Measurements from ENCODE around the gene IL6.
"Not testable (repeated sequence)": the region's sequence is repeated elsewhere in the genome, so short reads cannot be mapped to it uniquely, and the experiment has no call there.

The IL6 gene

DNA sequence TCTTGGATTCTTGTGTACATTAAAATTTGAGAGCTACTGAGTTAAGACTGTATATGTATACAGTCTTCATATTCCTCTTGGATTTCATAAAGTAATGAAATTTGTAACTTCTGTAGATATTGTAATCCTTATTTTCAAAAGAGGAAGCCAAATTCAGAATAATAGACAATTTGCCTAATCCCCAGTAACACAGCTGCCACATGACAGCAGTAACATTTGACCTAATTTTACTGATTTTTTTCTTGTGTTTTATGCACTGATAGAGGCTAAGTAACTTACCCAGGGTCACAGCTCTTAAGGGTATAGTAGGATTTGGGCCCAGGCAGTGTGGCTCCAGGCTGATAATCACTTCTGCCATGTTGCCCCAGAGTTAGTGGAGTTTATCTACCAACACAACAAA is 40.4 kb upstream of the IL6 start:
- no peak for DNase-seq (ENCODE audit: low spot score)
- Histone ChIP-seq H3K4me3 (no peak overlapping the region), H3K27ac (no peak overlapping the region)
- TF ChIP-seq, protein P1, sequence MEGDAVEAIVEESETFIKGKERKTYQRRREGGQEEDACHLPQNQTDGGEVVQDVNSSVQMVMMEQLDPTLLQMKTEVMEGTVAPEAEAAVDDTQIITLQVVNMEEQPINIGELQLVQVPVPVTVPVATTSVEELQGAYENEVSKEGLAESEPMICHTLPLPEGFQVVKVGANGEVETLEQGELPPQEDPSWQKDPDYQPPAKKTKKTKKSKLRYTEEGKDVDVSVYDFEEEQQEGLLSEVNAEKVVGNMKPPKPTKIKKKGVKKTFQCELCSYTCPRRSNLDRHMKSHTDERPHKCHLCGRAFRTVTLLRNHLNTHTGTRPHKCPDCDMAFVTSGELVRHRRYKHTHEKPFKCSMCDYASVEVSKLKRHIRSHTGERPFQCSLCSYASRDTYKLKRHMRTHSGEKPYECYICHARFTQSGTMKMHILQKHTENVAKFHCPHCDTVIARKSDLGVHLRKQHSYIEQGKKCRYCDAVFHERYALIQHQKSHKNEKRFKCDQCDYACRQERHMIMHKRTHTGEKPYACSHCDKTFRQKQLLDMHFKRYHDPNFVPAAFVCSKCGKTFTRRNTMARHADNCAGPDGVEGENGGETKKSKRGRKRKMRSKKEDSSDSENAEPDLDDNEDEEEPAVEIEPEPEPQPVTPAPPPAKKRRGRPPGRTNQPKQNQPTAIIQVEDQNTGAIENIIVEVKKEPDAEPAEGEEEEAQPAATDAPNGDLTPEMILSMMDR (IDR thresholded peaks at IDR 0.05): no peak

DNA sequence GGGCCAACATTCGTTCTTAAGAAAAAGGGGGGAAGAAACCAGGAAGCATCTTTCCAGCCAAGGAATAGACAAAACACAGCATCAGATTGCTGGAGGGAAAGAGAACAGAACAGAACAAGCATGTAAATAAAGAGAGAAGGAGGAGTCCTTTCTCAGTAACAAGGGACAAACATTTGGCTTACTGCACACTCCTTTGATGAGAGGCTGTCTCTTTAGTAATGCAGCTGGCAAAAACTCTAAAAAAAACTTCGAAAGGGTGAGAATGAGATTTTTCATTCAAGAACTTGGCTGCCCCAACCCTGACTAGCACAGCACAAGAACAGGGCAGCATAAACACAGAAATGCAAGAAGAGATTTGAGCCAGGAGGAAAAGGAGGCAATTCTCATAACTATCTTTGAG is 38.9 kb upstream of the IL6 start:
- no peak overlapping the region for H3K4me3 ChIP-seq
- no peak overlapping the region for H3K27ac ChIP-seq
- TF ChIP-seq, protein P1 (IDR thresholded peaks at IDR 0.05): no peak
- DNase-seq (ENCODE audit: low spot score): no peak

DNA sequence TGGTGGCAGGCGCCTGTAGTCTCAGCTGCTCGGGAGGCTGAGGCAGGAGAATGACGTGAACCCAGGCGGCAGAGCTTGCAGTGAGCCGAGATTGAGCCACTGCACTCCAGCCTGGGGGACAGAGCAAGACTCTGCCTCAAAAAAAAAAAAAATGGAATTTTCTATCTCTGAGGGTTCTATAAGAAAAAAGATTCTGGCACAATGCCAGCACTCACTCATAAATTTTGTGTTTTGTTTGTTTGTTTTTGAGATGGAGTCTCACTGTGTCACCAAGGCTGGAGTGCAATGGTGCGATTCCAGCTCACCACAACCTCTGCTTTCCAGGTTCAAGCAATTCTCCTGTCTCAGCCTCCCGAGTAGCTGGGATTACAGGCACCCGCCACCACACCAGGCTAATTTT is 38.1 kb upstream of the IL6 start:
- not testable (repeated sequence) for H3K27ac ChIP-seq; DNase-seq (ENCODE audit: low spot score); H3K4me3 ChIP-seq

DNA sequence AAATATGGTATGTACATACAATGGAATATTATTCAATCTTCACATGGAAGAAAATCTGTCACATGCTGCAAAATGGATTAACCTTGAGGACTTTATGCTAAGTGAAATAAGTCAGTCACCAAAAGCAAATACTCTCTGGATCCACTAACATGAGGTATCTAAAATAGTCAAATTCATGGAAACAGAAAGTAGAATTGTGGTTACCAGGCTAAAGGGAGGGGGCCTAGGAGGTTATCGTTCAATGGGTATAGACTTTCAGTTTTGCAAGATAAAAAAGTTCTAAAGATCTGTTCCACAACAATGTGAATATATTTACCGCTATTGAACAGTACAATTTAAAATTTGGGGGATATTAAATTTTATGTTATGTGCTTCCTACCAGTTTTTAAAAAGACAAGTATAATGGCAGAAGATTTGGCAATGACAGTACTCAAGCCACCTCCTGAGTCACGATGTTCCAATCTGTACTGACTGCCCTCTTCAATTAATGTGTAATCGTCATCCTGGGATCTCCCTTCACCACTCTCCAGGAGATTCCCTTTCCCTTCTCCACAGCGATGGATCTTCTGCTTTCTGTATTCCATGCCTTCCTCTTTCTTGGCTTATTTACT is 32.3 kb upstream of the IL6 start:
- TF ChIP-seq, protein P1 (IDR thresholded peaks at IDR 0.05): no peak
- DNase-seq (ENCODE audit: low spot score): no peak
- no peak overlapping the region for H3K4me3 ChIP-seq
- H3K27ac ChIP-seq: no peak overlapping the region

DNA sequence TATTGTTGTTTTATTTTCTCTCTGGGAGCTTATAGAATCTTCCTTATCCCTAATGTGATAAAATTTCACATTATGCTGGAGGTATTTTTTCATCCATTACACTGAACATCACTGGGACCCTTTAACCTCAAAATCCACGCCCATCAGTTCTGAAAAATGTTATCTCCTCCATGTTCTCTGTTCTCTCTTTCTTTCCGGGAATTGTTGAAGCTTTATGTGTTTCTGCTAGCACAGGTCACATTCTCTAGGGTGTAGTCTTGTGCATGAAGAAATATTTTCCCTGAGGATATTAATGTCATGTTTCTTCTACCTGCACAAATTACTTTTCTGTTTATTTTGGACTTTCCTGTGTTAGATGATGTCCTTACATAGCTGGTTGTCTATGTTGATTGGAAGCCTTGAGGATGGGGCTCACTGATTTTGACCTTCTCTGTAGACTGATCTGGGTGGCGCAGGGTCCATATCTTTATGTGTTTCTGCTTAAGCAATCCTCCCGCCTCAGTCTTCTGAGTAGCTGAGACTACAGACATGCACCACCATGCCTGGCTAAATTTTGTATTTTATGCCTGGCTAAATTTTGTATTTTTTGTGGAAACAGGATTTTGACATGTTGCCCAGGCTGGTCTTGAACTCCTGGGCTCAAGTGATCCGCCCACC is 31.4 kb upstream of the IL6 start:
- no peak overlapping the region for H3K4me3 ChIP-seq
- TF ChIP-seq, protein P1 (IDR thresholded peaks at IDR 0.05): no peak
- no peak for DNase-seq (ENCODE audit: low spot score)
- H3K27ac ChIP-seq: no peak overlapping the region

DNA sequence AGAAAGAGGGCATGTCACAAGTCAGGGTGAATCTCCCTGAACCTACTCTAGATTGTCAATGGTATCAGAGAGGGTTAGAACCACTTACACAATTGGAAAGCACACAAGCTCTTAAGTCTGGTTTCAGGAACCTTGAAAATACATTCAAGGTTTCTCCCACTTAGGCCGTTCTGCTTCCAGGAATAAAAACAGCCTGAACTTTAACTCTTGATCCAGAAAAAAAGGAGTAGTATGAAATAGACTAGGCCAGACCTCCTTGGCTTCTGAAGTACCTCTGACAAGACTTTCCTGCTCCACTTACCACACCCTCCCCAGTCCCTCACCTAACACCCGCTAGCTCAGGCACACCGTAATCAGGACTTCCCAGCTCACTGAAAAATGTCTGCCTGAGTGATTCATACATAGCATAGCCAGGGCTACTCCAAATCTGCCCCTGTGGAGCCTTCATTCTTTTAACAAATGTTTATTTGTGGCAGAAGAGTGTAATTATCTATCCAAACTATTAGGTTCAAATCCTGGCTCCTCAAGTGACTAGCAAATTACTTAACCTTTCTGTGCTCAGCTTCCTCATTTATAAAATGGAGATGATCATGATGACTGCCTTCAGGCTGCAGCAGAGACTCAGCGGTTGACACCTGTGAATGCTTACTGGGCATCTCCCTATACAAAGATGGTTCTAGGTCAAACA is 30.3 kb upstream of the IL6 start:
- TF ChIP-seq, protein P1 (IDR thresholded peaks at IDR 0.05): no peak
- no peak overlapping the region for H3K27ac ChIP-seq
- DNase-seq (ENCODE audit: low spot score): no peak
- no peak overlapping the region for H3K4me3 ChIP-seq

DNA sequence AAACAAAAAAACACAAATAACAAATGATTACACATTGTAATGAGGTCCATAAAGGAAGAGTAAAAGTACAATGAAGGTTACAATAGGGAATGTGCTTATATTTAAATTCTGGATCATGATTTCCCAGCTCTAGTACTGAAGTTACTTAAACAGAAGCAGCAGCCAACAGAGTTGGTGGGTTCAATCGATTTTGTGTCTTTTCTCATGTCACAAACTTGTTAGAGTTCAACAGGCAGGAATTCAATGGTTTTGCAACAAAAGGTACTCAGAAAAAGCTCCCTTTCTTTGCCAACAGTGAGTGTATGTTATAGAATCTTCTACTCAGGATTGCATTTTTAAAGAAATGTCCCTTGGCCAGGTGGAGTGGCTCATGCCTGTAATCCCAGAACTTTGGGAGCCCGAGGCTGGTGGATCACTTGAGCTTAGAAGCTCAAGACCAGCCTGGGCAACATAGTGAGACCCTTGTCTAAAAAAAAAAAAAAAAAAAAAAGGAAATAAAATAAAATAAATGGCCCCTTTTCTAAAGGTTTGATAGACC is 29.6 kb upstream of the IL6 start:
- Histone ChIP-seq H3K4me3 (no peak overlapping the region), H3K27ac (no peak overlapping the region)
- DNase-seq (ENCODE audit: low spot score): no peak
- TF ChIP-seq, protein P1 (IDR thresholded peaks at IDR 0.05): no peak

Data from coronary artery (tissue), 2 donors.